GM13976 (cell line): Measurements from ENCODE around the gene RNF213.

Experiments
- DNase-seq: peaks from one replicate; pipeline ENCODE4 v3.0.0; 2012; ENCODE audit warnings: low spot score
- CTCF ChIP-seq: IDR thresholded peaks from 2 replicates; pipeline ENCODE4 v1.5.1; 2012; ENCODE audit warnings: borderline replicate concordance, mild to moderate bottlenecking; ENCODE audit not compliant: insufficient read depth; ENCODE audit errors: extremely low read depth, missing control alignments, control extremely low read depth
- in situ Hi-C: fragments of 300-500 bp; cut with MboI; formaldehyde crosslinking; loops from one replicate; pipeline ENCODE4 v1.12.0; 2022; ENCODE audit warnings: low sequenced_read_pairs, mixed read lengths, inconsistent platforms; ENCODE audit not compliant: unreplicated experiment

Gene RNF213

GRCh38 chr17:80423536-80424225, 163.0 kb downstream of the RNF213 start:
- no peak for TF ChIP-seq CTCF
- in situ Hi-C loops, result no loop called here
- DNase-seq, result no peak

GRCh38 chr17:80424261-80424660, 163.6 kb downstream of the RNF213 start:
- TF ChIP-seq CTCF, result no peak
- DNase-seq, result no peak
- in situ Hi-C loops, result no loop called here

- no peak for TF ChIP-seq CTCF
- in situ Hi-C loops, result loop anchor here (5.0 kb wide), 1 partner anchor 552 kb away; no protein-coding TSS in a partner anchor
- DNase-seq, result no peak
Observed at GRCh38 chr17:80424878-80425765, 164.5 kb downstream of the RNF213 start.

GRCh38 chr17:80425835-80426426, 165.3 kb downstream of the RNF213 start:
- DNase-seq, result no peak
- in situ Hi-C loops, result loop anchor here (5.0 kb wide), 1 partner anchor 551 kb away; no protein-coding TSS in a partner anchor
- no peak for TF ChIP-seq CTCF

GRCh38 chr17:80426671-80427326, 166.1 kb downstream of the RNF213 start:
- DNase-seq, result peak; percentile 97
- in situ Hi-C loops, result loop anchor here (5.0 kb wide), 1 partner anchor 551 kb away; no protein-coding TSS in a partner anchor
- peak; percentile 97 for TF ChIP-seq CTCF

- DNase-seq, result no peak
- in situ Hi-C loops, result loop anchor here (5.0 kb wide), 1 partner anchor 550 kb away; no protein-coding TSS in a partner anchor
- no peak for TF ChIP-seq CTCF
Observed at GRCh38 chr17:80427366-80428282, 167.0 kb downstream of the RNF213 start.
